Stimulated activated CD8-positive, alpha-beta memory T cell treated with anti-CD3 and anti-CD28 coated beads, Interleukin-7, amount 100 ng/mL, for 24 hours (primary cell): Measurements from ENCODE around the gene MYOD1.

Experiments
- DNase-seq: peaks from one replicate; pipeline ENCODE4 v3.0.0-alpha.2; 2020; ENCODE audit warnings: low read depth

Gene MYOD1

DNA sequence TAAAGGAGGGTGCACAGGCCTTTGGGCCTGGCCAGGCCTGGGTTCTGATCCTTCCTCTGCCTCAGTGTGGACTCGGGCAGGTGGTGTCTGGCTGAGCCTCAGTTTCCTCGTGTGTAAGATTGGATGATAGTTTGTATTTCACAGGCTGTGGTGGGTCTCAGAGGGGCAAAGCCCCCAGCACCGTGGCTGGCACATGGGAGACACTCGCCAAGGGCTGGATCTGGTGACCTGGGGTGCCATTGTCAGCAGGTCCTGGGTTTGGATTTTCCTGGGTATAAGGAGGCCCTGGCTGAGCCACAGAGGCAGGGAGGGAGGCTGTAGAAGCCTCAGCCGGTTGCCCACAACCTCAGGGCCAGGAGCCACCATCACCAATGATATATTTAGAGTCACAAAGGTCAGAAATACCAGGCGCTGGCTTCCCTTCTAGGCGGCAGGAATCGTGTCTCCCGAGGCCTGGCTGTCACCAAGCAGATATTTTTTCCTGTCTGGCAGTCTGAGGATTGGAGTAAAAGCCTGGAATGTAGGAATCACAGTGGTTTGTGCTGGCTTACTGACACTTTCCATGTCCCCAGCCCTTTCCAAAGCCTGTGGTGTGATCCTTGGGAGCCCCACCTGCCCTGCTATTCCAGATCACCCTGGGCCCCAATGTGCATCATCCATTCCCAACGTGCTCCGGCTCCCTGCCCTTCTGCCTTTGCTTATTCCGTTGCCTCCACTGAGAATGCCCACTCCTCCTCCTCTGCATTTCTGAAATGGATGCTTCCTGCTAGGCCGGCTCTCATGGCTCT lies 30.8 kb downstream of the MYOD1 start:
- no peak for DNase-seq

- DNase-seq: no peak
These were observed 31.4 kb downstream of the MYOD1 start for GRCh38 chr11:17750801-17751165.

DNA sequence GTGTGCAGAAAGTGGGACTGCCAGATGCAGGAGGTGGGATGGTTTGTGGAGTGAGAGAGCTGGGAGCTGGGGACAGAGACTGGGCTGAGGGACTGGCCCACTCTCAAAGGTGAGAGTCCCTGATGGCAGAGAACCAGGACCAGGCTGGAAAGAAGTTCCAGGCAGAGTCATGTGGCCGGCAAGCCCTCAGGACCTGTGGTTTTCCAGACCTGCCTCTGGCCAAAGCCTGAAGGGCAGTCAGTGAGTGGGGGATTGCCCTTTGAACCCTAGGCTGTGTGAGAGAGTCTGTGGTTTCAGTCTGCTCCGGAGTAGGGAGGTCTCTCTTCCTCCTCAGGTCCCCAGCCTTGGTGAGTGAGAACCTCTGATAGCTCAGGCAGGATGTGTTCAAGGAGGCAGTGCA lies 32.2 kb downstream of the MYOD1 start:
- DNase-seq: no peak

GRCh38 chr11:17752144-17752543 lies 32.8 kb downstream of the MYOD1 start:
- no peak for DNase-seq

DNA sequence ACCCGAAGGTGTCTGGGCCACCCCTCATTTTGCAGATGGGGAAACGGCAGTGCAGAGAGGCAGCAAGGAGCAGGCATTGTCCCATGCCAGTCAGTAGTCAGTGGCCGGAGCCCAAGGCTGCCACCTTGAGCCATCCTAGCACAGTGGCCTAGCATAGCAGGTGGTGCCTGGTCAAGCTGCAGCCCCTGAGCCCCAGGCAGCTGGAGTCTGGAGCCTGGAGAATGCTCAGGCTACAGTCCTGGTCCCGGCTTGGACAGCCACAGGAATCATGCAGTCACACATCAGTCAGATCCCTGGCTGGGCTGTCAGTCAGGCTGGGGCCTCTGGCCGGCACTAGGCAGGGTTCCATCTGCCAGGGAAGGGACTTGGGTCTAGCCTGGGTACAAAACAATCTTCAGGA lies 33.8 kb downstream of the MYOD1 start:
- no peak for DNase-seq

DNA sequence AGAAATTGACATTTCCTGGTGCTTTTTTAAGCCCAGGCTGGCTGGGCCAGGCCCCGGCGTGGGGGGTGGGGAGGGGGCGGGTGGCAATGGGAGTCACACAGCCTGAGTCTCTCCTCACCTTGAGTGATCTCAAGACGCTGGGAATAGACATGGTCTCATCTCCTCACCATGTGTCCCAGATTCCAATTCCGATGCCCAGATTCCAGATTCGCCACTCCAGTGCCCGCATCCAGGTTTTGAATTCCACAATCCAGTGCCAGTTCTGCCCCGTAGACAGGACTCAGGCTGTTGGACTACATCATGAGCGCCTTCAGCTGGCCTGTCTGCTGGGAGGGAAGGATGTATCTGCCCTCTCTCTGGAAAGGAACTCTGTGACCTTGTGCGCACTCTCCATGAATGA lies 34.3 kb downstream of the MYOD1 start:
- DNase-seq: no peak

- no peak for DNase-seq
These were observed 36.5 kb downstream of the MYOD1 start for GRCh38 chr11:17755891-17756290.

GRCh38 chr11:17760102-17761029 lies 41.0 kb downstream of the MYOD1 start:
- no peak for DNase-seq

DNA sequence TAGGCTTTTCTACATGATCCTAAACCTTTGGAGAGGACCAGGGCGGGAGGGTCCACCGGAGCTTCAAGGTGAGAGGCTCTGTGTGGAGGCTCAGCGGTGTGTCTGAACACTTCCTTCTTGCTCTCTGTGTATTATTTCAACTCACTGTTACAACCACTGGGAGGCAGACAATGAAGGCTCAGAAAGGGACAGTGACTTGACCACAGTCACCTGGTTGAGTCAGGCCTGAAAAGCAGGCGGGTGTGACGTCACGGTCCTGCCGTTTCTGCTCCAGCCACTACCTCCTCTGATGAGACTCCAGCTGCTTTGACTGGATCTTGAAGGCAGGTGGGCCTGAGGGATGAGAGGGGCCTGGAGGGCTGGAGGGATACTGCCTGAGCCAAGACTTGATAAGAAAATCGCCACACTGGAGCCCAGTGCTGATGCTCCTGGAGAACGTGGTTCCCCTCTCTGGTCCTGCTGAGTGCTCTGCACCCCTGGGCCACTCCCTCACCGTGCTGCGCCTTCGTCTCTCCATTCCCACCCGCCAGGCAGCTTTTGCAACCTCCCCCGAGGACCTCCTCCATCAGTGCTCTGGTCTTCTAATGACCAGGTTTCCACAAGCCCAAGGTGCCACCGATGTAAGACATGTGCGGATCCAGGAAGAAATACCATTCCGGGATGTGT lies 43.1 kb downstream of the MYOD1 start:
- DNase-seq: no peak

- DNase-seq: no peak
These were observed 43.9 kb downstream of the MYOD1 start for GRCh38 chr11:17763244-17763643.

DNA sequence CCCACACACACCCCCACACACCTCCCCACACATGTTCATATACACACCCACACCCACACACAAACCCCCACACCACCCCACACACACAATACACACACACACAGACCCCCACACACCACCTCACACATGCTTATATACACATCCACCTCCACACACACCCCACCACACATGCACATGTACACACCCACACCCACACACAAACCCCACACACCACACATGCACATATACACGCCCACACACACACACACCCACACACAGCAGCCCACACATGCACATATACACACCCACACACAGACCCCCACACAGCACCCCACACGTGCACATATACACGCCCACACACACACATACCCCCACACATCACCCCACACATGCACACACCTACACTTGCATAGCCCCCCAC lies 44.3 kb downstream of the MYOD1 start:
- no peak for DNase-seq

GRCh38 chr11:17764446-17765218 lies 45.3 kb downstream of the MYOD1 start:
- DNase-seq: no peak

GRCh38 chr11:17765356-17766072 lies 46.1 kb downstream of the MYOD1 start:
- no peak for DNase-seq

DNA sequence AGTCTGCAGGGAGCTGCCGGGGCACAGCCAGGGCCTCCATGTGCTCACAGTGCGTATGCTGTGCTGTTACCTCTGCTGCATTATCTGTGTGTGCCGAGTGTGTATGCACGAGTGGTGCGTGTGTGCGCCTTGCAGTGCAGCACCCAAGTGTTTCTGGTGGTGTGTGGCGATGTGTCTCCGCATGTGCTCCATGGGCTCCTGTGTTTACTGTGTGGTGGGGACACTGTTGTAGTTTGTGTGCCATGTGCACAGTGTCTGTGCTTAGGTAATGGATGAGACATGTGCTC lies 46.6 kb downstream of the MYOD1 start:
- no peak for DNase-seq

DNA sequence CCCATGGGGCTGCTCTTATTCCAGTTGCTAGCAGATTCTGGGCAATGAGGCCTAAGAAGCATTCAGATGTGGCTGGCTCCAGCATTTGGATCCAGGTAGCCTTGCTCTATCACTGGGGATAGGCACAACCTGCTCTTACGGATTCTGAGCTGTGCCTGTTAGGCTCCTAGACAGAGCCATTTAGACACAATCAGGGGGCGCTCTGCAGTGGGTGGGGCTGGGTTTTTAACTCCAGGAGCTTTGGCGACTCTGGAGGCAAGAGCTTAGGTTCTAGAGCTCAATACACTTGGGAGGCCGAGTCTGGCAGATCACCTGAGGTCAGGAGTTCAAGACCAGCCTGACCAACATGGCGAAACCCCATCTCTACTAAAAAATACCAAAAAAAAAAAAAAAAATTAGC lies 47.2 kb downstream of the MYOD1 start:
- DNase-seq: no peak

GRCh38 chr11:17767301-17767885 lies 48.0 kb downstream of the MYOD1 start:
- no peak for DNase-seq

- no peak for DNase-seq
These were observed 48.5 kb downstream of the MYOD1 start for GRCh38 chr11:17767914-17768313.

DNA sequence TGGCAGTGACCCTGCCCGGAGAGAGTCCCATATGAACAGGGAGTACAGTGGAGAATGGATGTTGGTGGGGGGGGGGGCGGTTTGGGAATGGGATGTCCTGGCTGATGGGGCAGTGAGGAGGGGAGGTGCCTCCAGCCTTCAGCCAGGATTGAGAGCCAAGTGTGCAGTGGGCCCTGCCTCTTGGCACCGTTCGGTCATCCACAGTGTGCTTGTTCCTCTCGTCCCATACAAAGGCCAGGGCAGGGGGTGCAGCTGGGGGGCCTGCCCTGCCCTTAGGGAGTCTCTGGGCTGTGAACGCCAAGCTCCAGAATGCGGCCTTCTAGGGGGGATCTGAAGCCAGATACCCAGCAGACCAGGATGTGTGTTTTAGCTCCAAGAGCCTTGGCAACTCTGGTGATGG lies 49.2 kb downstream of the MYOD1 start:
- DNase-seq: no peak

- DNase-seq: no peak
These were observed 49.8 kb downstream of the MYOD1 start for GRCh38 chr11:17769218-17769617.

DNA sequence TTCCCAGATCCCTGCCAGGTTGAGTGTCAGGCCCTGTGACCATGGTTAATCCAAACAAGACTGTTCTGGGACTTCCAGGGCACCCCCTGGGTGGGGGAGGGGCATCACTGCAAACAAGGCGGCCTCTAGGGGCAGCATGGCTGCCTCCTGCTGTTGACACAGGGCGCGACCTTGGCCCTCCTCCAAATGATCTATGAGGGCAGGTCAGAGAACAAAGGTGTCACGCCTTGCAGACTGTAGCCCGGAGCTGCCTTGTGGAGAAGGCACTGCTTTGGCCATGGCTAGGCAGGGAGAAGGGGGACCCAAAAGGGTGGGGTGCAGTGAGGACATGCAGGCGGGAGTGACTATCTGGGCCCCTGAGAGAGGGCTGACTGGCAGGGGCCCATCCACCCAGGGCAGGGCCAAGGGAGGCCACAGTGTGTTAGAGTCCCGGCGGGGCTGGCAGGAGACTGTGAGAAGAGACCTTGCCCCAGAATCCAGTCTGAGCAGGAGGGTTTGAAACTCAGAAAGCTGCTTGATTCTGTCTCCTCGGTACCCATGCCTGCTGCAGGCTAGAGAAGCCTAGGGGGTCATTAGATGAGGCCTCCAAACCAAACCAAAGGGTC lies 50.8 kb downstream of the MYOD1 start:
- no peak for DNase-seq

DNA sequence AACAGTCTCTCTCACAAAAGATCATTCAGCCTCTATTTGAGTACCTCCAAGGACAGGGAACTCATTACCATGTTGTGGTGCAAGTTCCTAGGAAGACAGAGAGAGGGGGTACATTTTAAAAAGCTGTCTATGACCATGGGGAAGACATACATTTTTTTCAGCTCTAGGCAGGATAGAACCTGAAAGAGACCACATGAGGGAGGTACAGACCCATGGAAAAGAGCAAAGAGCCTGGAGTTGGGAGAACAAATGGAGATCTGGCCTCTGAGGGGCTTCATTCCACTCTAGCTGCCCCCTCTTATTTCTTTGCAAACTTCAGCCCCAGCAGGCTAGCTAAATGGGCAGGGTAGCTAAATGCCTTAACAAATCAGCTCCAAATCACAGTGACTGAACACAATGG lies 51.5 kb downstream of the MYOD1 start:
- no peak for DNase-seq
